Testis (tissue), 2 donors: Measurements from ENCODE around the gene NOS3.

ENCODE experiments used
- POLR2A ChIP-seq: fragments of 450-650 bp; IDR thresholded peaks from one replicate; pipeline ENCODE4 v1.6.1; 2017; ENCODE audit warnings: antibody characterized with exemption, mild to moderate bottlenecking, moderate library complexity
- TF ChIP-seq, protein P1 (sequence below), 3 experiments: fragments of 450-650 bp in 2 of 3; fragments of 200-600 bp in 1 of 3; sonication (generic) in 1 of 3; IDR thresholded peaks; one replicate each; pipeline ENCODE4 v1.5.1; 2016 to 2019; ENCODE audit warnings: antibody characterized with exemption in 3 of 3, mild to moderate bottlenecking in 2 of 3, moderate library complexity in 1 of 3

DNA sequence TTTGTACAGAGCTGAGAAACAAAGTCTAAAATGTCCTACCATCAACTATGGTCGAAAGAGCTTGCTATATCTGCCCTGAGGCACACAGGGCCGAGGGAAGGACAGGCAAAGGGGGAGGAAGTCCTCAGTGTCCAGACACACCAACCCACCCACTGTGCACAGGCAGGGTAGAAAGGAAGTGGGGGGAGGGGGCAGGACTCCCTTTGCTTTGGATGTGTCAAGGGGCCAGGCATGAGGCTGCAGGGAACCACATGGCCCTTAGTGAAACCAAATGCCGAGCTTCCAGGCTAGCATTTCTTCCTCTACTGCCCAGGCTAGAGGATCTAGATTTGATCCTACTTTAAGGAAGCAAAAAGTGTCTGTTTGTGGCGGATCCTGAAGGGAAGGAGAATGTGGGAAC, 41.3 kb upstream of the NOS3 start:
- TF ChIP-seq POLR2A = no peak
- TF ChIP-seq, protein P1, sequence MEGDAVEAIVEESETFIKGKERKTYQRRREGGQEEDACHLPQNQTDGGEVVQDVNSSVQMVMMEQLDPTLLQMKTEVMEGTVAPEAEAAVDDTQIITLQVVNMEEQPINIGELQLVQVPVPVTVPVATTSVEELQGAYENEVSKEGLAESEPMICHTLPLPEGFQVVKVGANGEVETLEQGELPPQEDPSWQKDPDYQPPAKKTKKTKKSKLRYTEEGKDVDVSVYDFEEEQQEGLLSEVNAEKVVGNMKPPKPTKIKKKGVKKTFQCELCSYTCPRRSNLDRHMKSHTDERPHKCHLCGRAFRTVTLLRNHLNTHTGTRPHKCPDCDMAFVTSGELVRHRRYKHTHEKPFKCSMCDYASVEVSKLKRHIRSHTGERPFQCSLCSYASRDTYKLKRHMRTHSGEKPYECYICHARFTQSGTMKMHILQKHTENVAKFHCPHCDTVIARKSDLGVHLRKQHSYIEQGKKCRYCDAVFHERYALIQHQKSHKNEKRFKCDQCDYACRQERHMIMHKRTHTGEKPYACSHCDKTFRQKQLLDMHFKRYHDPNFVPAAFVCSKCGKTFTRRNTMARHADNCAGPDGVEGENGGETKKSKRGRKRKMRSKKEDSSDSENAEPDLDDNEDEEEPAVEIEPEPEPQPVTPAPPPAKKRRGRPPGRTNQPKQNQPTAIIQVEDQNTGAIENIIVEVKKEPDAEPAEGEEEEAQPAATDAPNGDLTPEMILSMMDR (IDR thresholded peaks at IDR 0.05) = no peak
